Gastrocnemius medialis (tissue), 4 donors: ENCODE results near the gene FMN2.

Source experiments
- POLR2A ChIP-seq, 2 donors: fragments of 450-650 bp; IDR thresholded peaks; one replicate each; pipeline ENCODE4 v1.6.1; 2017; ENCODE audit warnings: antibody characterized with exemption in 2 of 2, mild to moderate bottlenecking in 2 of 2, moderate library complexity in 2 of 2
- TF ChIP-seq, protein P1 (sequence below), 5 experiments: fragments of 450-650 bp in 3 of 5; fragments of 200-600 bp in 2 of 5; sonication (generic) in 2 of 5; IDR thresholded peaks in 4 of 5; conservative IDR thresholded peaks in 1 of 5; 1 replicate in 4 of 5; 2 replicates in 1 of 5; pipeline ENCODE4 v1.5.1; 2016 to 2019; ENCODE audit warnings: antibody characterized with exemption in 5 of 5, mild to moderate bottlenecking in 3 of 5, moderate library complexity in 3 of 5

DNA sequence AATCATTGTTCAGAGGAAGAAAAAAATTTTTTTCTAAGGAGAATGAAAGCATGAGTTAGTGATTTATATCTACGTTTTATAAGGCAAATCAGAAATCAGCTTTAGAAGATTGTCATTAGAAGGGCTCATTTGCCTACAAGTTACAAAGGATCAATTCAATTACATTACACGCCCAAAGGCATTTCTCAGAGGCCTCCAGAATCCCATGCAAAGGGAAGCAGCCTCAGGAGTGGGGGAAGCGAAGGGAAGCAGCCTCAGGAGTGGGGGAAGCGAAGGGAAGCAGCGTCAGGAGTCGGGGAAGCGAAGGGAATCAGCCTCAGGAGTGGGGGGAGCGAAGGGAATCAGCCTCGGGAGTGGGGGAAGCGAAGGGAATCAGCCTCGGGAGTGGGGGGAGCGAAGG lies 314.1 kb downstream of the FMN2 start:
- TF ChIP-seq, protein P1, sequence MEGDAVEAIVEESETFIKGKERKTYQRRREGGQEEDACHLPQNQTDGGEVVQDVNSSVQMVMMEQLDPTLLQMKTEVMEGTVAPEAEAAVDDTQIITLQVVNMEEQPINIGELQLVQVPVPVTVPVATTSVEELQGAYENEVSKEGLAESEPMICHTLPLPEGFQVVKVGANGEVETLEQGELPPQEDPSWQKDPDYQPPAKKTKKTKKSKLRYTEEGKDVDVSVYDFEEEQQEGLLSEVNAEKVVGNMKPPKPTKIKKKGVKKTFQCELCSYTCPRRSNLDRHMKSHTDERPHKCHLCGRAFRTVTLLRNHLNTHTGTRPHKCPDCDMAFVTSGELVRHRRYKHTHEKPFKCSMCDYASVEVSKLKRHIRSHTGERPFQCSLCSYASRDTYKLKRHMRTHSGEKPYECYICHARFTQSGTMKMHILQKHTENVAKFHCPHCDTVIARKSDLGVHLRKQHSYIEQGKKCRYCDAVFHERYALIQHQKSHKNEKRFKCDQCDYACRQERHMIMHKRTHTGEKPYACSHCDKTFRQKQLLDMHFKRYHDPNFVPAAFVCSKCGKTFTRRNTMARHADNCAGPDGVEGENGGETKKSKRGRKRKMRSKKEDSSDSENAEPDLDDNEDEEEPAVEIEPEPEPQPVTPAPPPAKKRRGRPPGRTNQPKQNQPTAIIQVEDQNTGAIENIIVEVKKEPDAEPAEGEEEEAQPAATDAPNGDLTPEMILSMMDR (IDR thresholded peaks at IDR 0.05 in 4 of 5, conservative IDR thresholded peaks at IDR 0.05 in 1 of 5): no peak
- TF ChIP-seq POLR2A (IDR thresholded peaks at IDR 0.05): no peak
